ENCODE results near the gene PRRG4. TPM values are rescaled to one million over a fixed set of nuclear protein-coding genes. Genes with fewer than 3 reads are reported as not detected.
"Not testable (repeated sequence)": the region's sequence is repeated elsewhere in the genome, so short reads cannot be mapped to it uniquely, and the experiment has no call there.

The PRRG4 gene
- total and polyA plus RNA-seq, 4 experiments from 2014 or later: not detected

GRCh38 chr11:32820497-32820896 lies 9.2 kb upstream of the PRRG4 start:
- Mint-ChIP-seq H3K4me3 (no peak overlapping the region), H3K36me3 (no peaks in the 10 kb centered on the region), H3K4me1 (no peaks in the 10 kb centered on the region), H3K27ac (no peak overlapping the region), H3K9me3 (peaks cover 0 to 5% (median 0%) of the 10 kb centered on the region in 8 donors), H3K27me3 (peaks cover 1 to 7% of the 10 kb centered on the region in 2 donors)
- DNase-seq: no peak
- H3K36me3 ChIP-seq (ENCODE audit: insufficient read depth, low read length): no peaks in the 10 kb centered on the region
- H3K4me3 ChIP-seq (ENCODE audit: low read length in 2 of 2): no peak overlapping the region
- intact Hi-C loops (cut with micrococcal nuclease): no loop called here
- no peak overlapping the region for H3K27ac ChIP-seq (ENCODE audit: low read depth, low read length)
- H3K9me3 ChIP-seq (ENCODE audit: control insufficient read depth in 1 of 2, low read length in 2 of 2): no peaks in the 10 kb centered on the region
- no peaks in the 10 kb centered on the region for H3K4me1 ChIP-seq (ENCODE audit: insufficient read depth, low read length)
- ChIA-PET CTCF (ENCODE audit: partially characterized antibody) (no interaction called here), POLR2A (ENCODE audit: partially characterized antibody) (no interaction called here)
- H3K27me3 ChIP-seq (ENCODE audit: insufficient read depth, low read length): no peaks in the 10 kb centered on the region

GRCh38 chr11:32821517-32821916 lies 8.2 kb upstream of the PRRG4 start:
- ChIA-PET POLR2A (ENCODE audit: partially characterized antibody) (no interaction called here), CTCF (ENCODE audit: partially characterized antibody) (no interaction called here)
- intact Hi-C loops (cut with micrococcal nuclease): no loop called here
- Mint-ChIP-seq H3K27me3 (peaks cover 1 to 7% of the 10 kb centered on the region in 2 donors), H3K27ac (no peak overlapping the region), H3K4me1 (no peaks in the 10 kb centered on the region), H3K36me3 (no peaks in the 10 kb centered on the region), H3K4me3 (no peak overlapping the region), H3K9me3 (peaks cover 0 to 5% (median 0%) of the 10 kb centered on the region in 8 donors)
- no peaks in the 10 kb centered on the region for H3K4me1 ChIP-seq (ENCODE audit: insufficient read depth, low read length)
- no peak for DNase-seq
- no peaks in the 10 kb centered on the region for H3K36me3 ChIP-seq (ENCODE audit: insufficient read depth, low read length)
- no peaks in the 10 kb centered on the region for H3K9me3 ChIP-seq (ENCODE audit: control insufficient read depth in 1 of 2, low read length in 2 of 2)
- no peaks in the 10 kb centered on the region for H3K27me3 ChIP-seq (ENCODE audit: insufficient read depth, low read length)
- H3K27ac ChIP-seq (ENCODE audit: low read depth, low read length): no peak overlapping the region
- H3K4me3 ChIP-seq (ENCODE audit: low read length in 2 of 2): no peak overlapping the region

GRCh38 chr11:32821917-32822560 lies 7.7 kb upstream of the PRRG4 start:
- Histone ChIP-seq H3K27ac (ENCODE audit: low read depth, low read length) (no peak overlapping the region), H3K4me1 (ENCODE audit: insufficient read depth, low read length) (no peaks in the 10 kb centered on the region), H3K36me3 (ENCODE audit: insufficient read depth, low read length) (no peaks in the 10 kb centered on the region), H3K4me3 (ENCODE audit: low read length in 2 of 2) (no peak overlapping the region), H3K9me3 (ENCODE audit: control insufficient read depth in 1 of 2, low read length in 2 of 2) (no peaks in the 10 kb centered on the region), H3K27me3 (ENCODE audit: insufficient read depth, low read length) (no peaks in the 10 kb centered on the region)
- Mint-ChIP-seq H3K36me3 (no peaks in the 10 kb centered on the region), H3K27ac (no peak overlapping the region), H3K9me3 (peaks cover 0 to 5% (median 0%) of the 10 kb centered on the region in 8 donors), H3K27me3 (peaks cover 1 to 7% of the 10 kb centered on the region in 2 donors), H3K4me3 (no peak overlapping the region), H3K4me1 (no peaks in the 10 kb centered on the region)
- no peak for DNase-seq
- intact Hi-C loops (cut with micrococcal nuclease): no loop called here
- ChIA-PET CTCF (ENCODE audit: partially characterized antibody) (no interaction called here), POLR2A (ENCODE audit: partially characterized antibody) (no interaction called here)

GRCh38 chr11:32823617-32824016 lies 6.1 kb upstream of the PRRG4 start:
- H3K4me3 ChIP-seq (ENCODE audit: low read length in 2 of 2); H3K4me1 ChIP-seq (ENCODE audit: insufficient read depth, low read length); H3K9me3 ChIP-seq (ENCODE audit: control insufficient read depth in 1 of 2, low read length in 2 of 2); H3K4me3 Mint-ChIP-seq; H3K36me3 Mint-ChIP-seq; CTCF ChIA-PET (ENCODE audit: partially characterized antibody); H3K27me3 ChIP-seq (ENCODE audit: insufficient read depth, low read length); H3K9me3 Mint-ChIP-seq; H3K36me3 ChIP-seq (ENCODE audit: insufficient read depth, low read length); H3K4me1 Mint-ChIP-seq; POLR2A ChIA-PET (ENCODE audit: partially characterized antibody); H3K27me3 Mint-ChIP-seq; DNase-seq; H3K27ac Mint-ChIP-seq; H3K27ac ChIP-seq (ENCODE audit: low read depth, low read length); intact Hi-C loops (cut with micrococcal nuclease): not testable (repeated sequence)

- Histone ChIP-seq H3K4me1 (ENCODE audit: insufficient read depth, low read length) (peaks cover 11% of the 10 kb centered on the region), H3K27ac (ENCODE audit: low read depth, low read length) (no peak overlapping the region), H3K4me3 (ENCODE audit: low read length in 2 of 2) (no peak overlapping the region), H3K27me3 (ENCODE audit: insufficient read depth, low read length) (no peaks in the 10 kb centered on the region), H3K9me3 (ENCODE audit: control insufficient read depth in 1 of 2, low read length in 2 of 2) (no peaks in the 10 kb centered on the region), H3K36me3 (ENCODE audit: insufficient read depth, low read length) (no peaks in the 10 kb centered on the region)
- Mint-ChIP-seq H3K4me1 (peaks cover 4 to 15% (median 13%) of the 10 kb centered on the region in 4 donors), H3K27ac (no peak overlapping the region), H3K9me3 (peaks cover 0 to 5% (median 0%) of the 10 kb centered on the region in 8 donors), H3K36me3 (no peaks in the 10 kb centered on the region), H3K4me3 (no peak overlapping the region), H3K27me3 (peaks cover 12 to 18% of the 10 kb centered on the region in 2 donors)
- ChIA-PET POLR2A (ENCODE audit: partially characterized antibody) (no interaction called here), CTCF (ENCODE audit: partially characterized antibody) (no interaction called here)
- DNase-seq: no peak
- intact Hi-C loops (cut with micrococcal nuclease): no loop called here
Observed at GRCh38 chr11:32826113-32826512, 3.6 kb upstream of the PRRG4 start.

- intact Hi-C loops (cut with micrococcal nuclease): no loop called here
- H3K4me1 ChIP-seq (ENCODE audit: insufficient read depth, low read length): peaks cover 11% of the 10 kb centered on the region
- Mint-ChIP-seq H3K4me1 (peaks cover 4 to 18% (median 13%) of the 10 kb centered on the region in 4 donors), H3K9me3 (peaks cover 0 to 5% (median 0%) of the 10 kb centered on the region in 8 donors), H3K27ac (no peak overlapping the region), H3K27me3 (peaks cover 16 to 20% of the 10 kb centered on the region in 2 donors), H3K36me3 (no peaks in the 10 kb centered on the region), H3K4me3 (no peak overlapping the region)
- no peak overlapping the region for H3K27ac ChIP-seq (ENCODE audit: low read depth, low read length)
- H3K9me3 ChIP-seq (ENCODE audit: control insufficient read depth in 1 of 2, low read length in 2 of 2): no peaks in the 10 kb centered on the region
- no peaks in the 10 kb centered on the region for H3K36me3 ChIP-seq (ENCODE audit: insufficient read depth, low read length)
- no peaks in the 10 kb centered on the region for H3K27me3 ChIP-seq (ENCODE audit: insufficient read depth, low read length)
- H3K4me3 ChIP-seq (ENCODE audit: low read length in 2 of 2): no peak overlapping the region
- ChIA-PET CTCF (ENCODE audit: partially characterized antibody) (no interaction called here), POLR2A (ENCODE audit: partially characterized antibody) (no interaction called here)
- no peak for DNase-seq
Observed at GRCh38 chr11:32827276-32827675, 2.5 kb upstream of the PRRG4 start.

- no peaks in the 10 kb centered on the region for H3K9me3 Mint-ChIP-seq
- H3K36me3 Mint-ChIP-seq: no peaks in the 10 kb centered on the region
- H3K9me3 ChIP-seq (ENCODE audit: control insufficient read depth in 1 of 2, low read length in 2 of 2): no peaks in the 10 kb centered on the region
- no peak overlapping the region for H3K27ac Mint-ChIP-seq
- no peaks in the 10 kb centered on the region for H3K27me3 ChIP-seq (ENCODE audit: insufficient read depth, low read length)
- ChIA-PET CTCF (ENCODE audit: partially characterized antibody) (no interaction called here), POLR2A (ENCODE audit: partially characterized antibody) (no interaction called here)
- DNase-seq: no peak
- no peaks in the 10 kb centered on the region for H3K36me3 ChIP-seq (ENCODE audit: insufficient read depth, low read length)
- peak overlapping the region in 1 of 2 donors; percentile 15 for H3K4me3 ChIP-seq (ENCODE audit: low read length in 2 of 2)
- H3K27ac ChIP-seq (ENCODE audit: low read depth, low read length): no peak overlapping the region
- intact Hi-C loops (cut with micrococcal nuclease): no loop called here
- H3K4me1 Mint-ChIP-seq: peaks cover 4 to 18% (median 13%) of the 10 kb centered on the region in 4 donors
- H3K4me1 ChIP-seq (ENCODE audit: insufficient read depth, low read length): peaks cover 11% of the 10 kb centered on the region
- peaks cover 15 to 23% of the 10 kb centered on the region in 2 donors for H3K27me3 Mint-ChIP-seq
- peak overlapping the region; percentile 53 to 87 (median 84) for H3K4me3 Mint-ChIP-seq
Observed at GRCh38 chr11:32829157-32829679, 509 bp upstream of the PRRG4 start.

All from CD4-positive, alpha-beta memory T cell (primary cell).